Breast epithelium (tissue), 4 donors: ENCODE results near the gene OSBPL1A. TPM values are rescaled to one million over a fixed set of nuclear protein-coding genes. Genes with fewer than 3 reads are reported as not detected.
"Not testable (repeated sequence)": the region's sequence is repeated elsewhere in the genome, so short reads cannot be mapped to it uniquely, and the experiment has no call there.

Source experiments
- DNase-seq, 2 donors: peaks; one replicate each; pipeline ENCODE4 v3.0.0-alpha.2; 2019; ENCODE audit warnings: low spot score in 2 of 2
- H3K27ac ChIP-seq, 2 donors: fragments of 200-600 bp; sonication (generic) in 1 of 2; one replicate each; pipeline ENCODE4 v1.5.1; 2016 to 2019; ENCODE audit warnings: mild to moderate bottlenecking in 1 of 2
- H3K27me3 ChIP-seq, 2 donors: fragments of 200-600 bp; sonication (generic) in 1 of 2; one replicate each; pipeline versions ENCODE4 v1.5.1 to v1.6.0; 2017 to 2019; ENCODE audit warnings: control low read depth in 1 of 2, mild to moderate bottlenecking in 1 of 2
- H3K36me3 ChIP-seq: fragments of 200-600 bp; one replicate; pipeline ENCODE4 v1.5.1; 2019
- H3K4me1 ChIP-seq, 2 donors: fragments of 200-600 bp; sonication (generic); one replicate each; pipeline ENCODE4 v1.5.1; 2016 to 2019; ENCODE audit warnings: control low read depth in 1 of 2
- H3K4me3 ChIP-seq, 3 donors: fragments of 200-600 bp; sonication (generic); 1 replicate in 2 of 3; 2 replicates in 1 of 3; pipeline ENCODE4 v1.5.1; 2016 to 2019; ENCODE audit warnings: mild to moderate bottlenecking in 3 of 3, moderate library complexity in 2 of 3
- H3K9me3 ChIP-seq, 2 donors: fragments of 200-600 bp; sonication (generic) in 1 of 2; one replicate each; pipeline ENCODE4 v1.5.1; 2016 to 2019; ENCODE audit warnings: control low read depth in 1 of 2
- CTCF ChIP-seq, 3 donors: fragments of 450-650 bp; IDR thresholded peaks; one replicate each; pipeline ENCODE4 v1.5.1; 2016 to 2017; ENCODE audit warnings: antibody characterized with exemption in 3 of 3, mild to moderate bottlenecking in 3 of 3, moderate library complexity in 3 of 3
- POLR2A ChIP-seq: fragments of 450-650 bp; IDR thresholded peaks from one replicate; pipeline ENCODE4 v1.6.1; 2016; ENCODE audit warnings: antibody characterized with exemption, mild to moderate bottlenecking, moderate library complexity
- POLR2AphosphoS5 ChIP-seq, 3 donors: sonication (generic); formaldehyde crosslinking; IDR thresholded peaks; one replicate each; pipeline ENCODE4 v1.6.1; 2017; ENCODE audit warnings: antibody characterized with exemption in 3 of 3
- intact Hi-C: fragments of 100-400 bp; cut with DNase I; formaldehyde crosslinking; loops from one replicate; pipeline ENCODE4 v1.15.1; 2023; ENCODE audit warnings: low total_unique reads
- total RNA-seq, 3 donors: library from RNA; depleted of rRNA; stranded (reverse); fragments of >200 nt; gene quantifications; one replicate each; pipeline ENCODE4 v1.1.0, GENCODE V29; 2016

OSBPL1A gene
- total RNA-seq, 3 donors from 2014 or later, result 61.1 to 84.3 (median 77.0) TPM

- H3K27me3 ChIP-seq, result no peaks in the 10 kb centered on the region
- intact Hi-C loops, result no loop called here
- H3K36me3 ChIP-seq, result no peaks in the 10 kb centered on the region
- H3K9me3 ChIP-seq, result no peaks in the 10 kb centered on the region
- DNase-seq, result no peak
- H3K27ac ChIP-seq, result no peak overlapping the region
- H3K4me3 ChIP-seq, result no peak overlapping the region
- TF ChIP-seq CTCF (IDR thresholded peaks at IDR 0.05), result no peak
- no peak for TF ChIP-seq POLR2A
- TF ChIP-seq POLR2AphosphoS5 (IDR thresholded peaks at IDR 0.05), result no peak
- no peaks in the 10 kb centered on the region for H3K4me1 ChIP-seq
Measured at GRCh38 chr18:24157855-24158254, 239.8 kb downstream of the OSBPL1A start.

- H3K27me3 ChIP-seq, result no peaks in the 10 kb centered on the region
- H3K4me3 ChIP-seq, result no peak overlapping the region
- no peaks in the 10 kb centered on the region for H3K9me3 ChIP-seq
- DNase-seq, result no peak
- no peak overlapping the region for H3K27ac ChIP-seq
- TF ChIP-seq CTCF (IDR thresholded peaks at IDR 0.05) (no peak), POLR2AphosphoS5 (IDR thresholded peaks at IDR 0.05) (no peak), POLR2A (no peak)
- no peaks in the 10 kb centered on the region for H3K36me3 ChIP-seq
- no peaks in the 10 kb centered on the region for H3K4me1 ChIP-seq
- intact Hi-C loops, result no loop called here
Measured at GRCh38 chr18:24153397-24153796, 244.2 kb downstream of the OSBPL1A start.

- H3K4me1 ChIP-seq, intact Hi-C loops, H3K9me3 ChIP-seq, H3K27ac ChIP-seq, H3K4me3 ChIP-seq, H3K27me3 ChIP-seq, H3K36me3 ChIP-seq, DNase-seq: not testable (repeated sequence)
Measured at GRCh38 chr18:24149591-24149990, 248.0 kb downstream of the OSBPL1A start.

GRCh38 chr18:24142376-24142775 is 255.2 kb downstream of the OSBPL1A start:
- no peak overlapping the region for H3K27ac ChIP-seq
- intact Hi-C loops, result no loop called here
- no peak for TF ChIP-seq POLR2AphosphoS5 (IDR thresholded peaks at IDR 0.05)
- TF ChIP-seq POLR2A, result no peak
- no peak for TF ChIP-seq CTCF (IDR thresholded peaks at IDR 0.05)
- no peaks in the 10 kb centered on the region for H3K36me3 ChIP-seq
- H3K4me1 ChIP-seq, result no peaks in the 10 kb centered on the region
- no peaks in the 10 kb centered on the region for H3K9me3 ChIP-seq
- no peak for DNase-seq
- no peak overlapping the region for H3K4me3 ChIP-seq
- H3K27me3 ChIP-seq, result no peaks in the 10 kb centered on the region

- no peak for DNase-seq
- Histone ChIP-seq H3K27ac (no peak overlapping the region), H3K36me3 (no peaks in the 10 kb centered on the region), H3K4me3 (no peak overlapping the region), H3K9me3 (no peaks in the 10 kb centered on the region), H3K4me1 (no peaks in the 10 kb centered on the region), H3K27me3 (no peaks in the 10 kb centered on the region)
- intact Hi-C loops, result no loop called here
- TF ChIP-seq POLR2A (no peak), CTCF (IDR thresholded peaks at IDR 0.05) (no peak), POLR2AphosphoS5 (IDR thresholded peaks at IDR 0.05) (no peak)
Measured at GRCh38 chr18:24140697-24141096, 256.9 kb downstream of the OSBPL1A start.
